IPS-18a (cell line): ENCODE results near the gene POLG.

Source experiments
- H3K27ac ChIP-seq: one replicate; pipeline ENCODE4 v1.5.1; 2013; ENCODE audit warnings: low read length
- H3K27me3 ChIP-seq: one replicate; pipeline ENCODE4 v1.6.1; 2013; ENCODE audit warnings: mild to moderate bottlenecking, low read length; ENCODE audit not compliant: control insufficient read depth, insufficient read depth
- H3K36me3 ChIP-seq: one replicate; pipeline ENCODE4 v1.6.1; 2013; ENCODE audit warnings: low read depth, low read length; ENCODE audit not compliant: control insufficient read depth
- H3K4me1 ChIP-seq: one replicate; pipeline ENCODE4 v1.6.1; 2013; ENCODE audit warnings: low read depth, low read length; ENCODE audit not compliant: control insufficient read depth
- H3K4me3 ChIP-seq: one replicate; pipeline ENCODE4 v1.5.1; 2013; ENCODE audit warnings: low read length
- H3K9ac ChIP-seq: one replicate; pipeline ENCODE4 v1.6.1; 2013; ENCODE audit warnings: mild to moderate bottlenecking, low read length, moderate library complexity
- H3K9me3 ChIP-seq: one replicate; pipeline ENCODE4 v1.6.1; 2013; ENCODE audit warnings: low read depth, low read length; ENCODE audit not compliant: control insufficient read depth

Gene POLG

GRCh38 chr15:89341316-89342005, 6.8 kb upstream of the POLG start:
- Histone ChIP-seq H3K36me3 (no peaks in the 10 kb centered on the region), H3K4me1 (no peaks in the 10 kb centered on the region), H3K9ac (no peak overlapping the region), H3K9me3 (no peaks in the 10 kb centered on the region), H3K27ac (no peak overlapping the region), H3K27me3 (peaks cover 4% of the 10 kb centered on the region), H3K4me3 (no peak overlapping the region)

- Histone ChIP-seq H3K9me3 (no peaks in the 10 kb centered on the region), H3K9ac (no peak overlapping the region), H3K4me3 (no peak overlapping the region), H3K4me1 (no peaks in the 10 kb centered on the region), H3K27me3 (peaks cover 13% of the 10 kb centered on the region), H3K27ac (no peak overlapping the region), H3K36me3 (no peaks in the 10 kb centered on the region)
Observed at GRCh38 chr15:89340573-89340972, 5.9 kb upstream of the POLG start.

GRCh38 chr15:89338036-89338435, 3.4 kb upstream of the POLG start:
- no peaks in the 10 kb centered on the region for H3K9me3 ChIP-seq

GRCh38 chr15:89335298-89336041, 846 bp upstream of the POLG start:
- H3K9me3 ChIP-seq, result no peaks in the 10 kb centered on the region
- peaks cover 8% of the 10 kb centered on the region for H3K4me1 ChIP-seq
- H3K36me3 ChIP-seq, result peaks cover 22% of the 10 kb centered on the region
- H3K9ac ChIP-seq, result peak overlapping the region; percentile 26
- H3K27ac ChIP-seq, result no peak overlapping the region
- peaks cover 16% of the 10 kb centered on the region for H3K27me3 ChIP-seq
- peak overlapping the region; percentile 68 for H3K4me3 ChIP-seq

More at GRCh38 chr15:89338036-89338435, 3.4 kb upstream of the POLG start:
- H3K36me3 ChIP-seq, result no peaks in the 10 kb centered on the region
- no peak overlapping the region for H3K9ac ChIP-seq
- peaks cover 16% of the 10 kb centered on the region for H3K27me3 ChIP-seq
- peaks cover 3% of the 10 kb centered on the region for H3K4me1 ChIP-seq
- H3K27ac ChIP-seq, result no peak overlapping the region
- H3K4me3 ChIP-seq, result no peak overlapping the region

- H3K4me1 ChIP-seq, result peaks cover 8% of the 10 kb centered on the region
- H3K9ac ChIP-seq, result peak overlapping the region; percentile 72
- peaks cover 16% of the 10 kb centered on the region for H3K27me3 ChIP-seq
- no peaks in the 10 kb centered on the region for H3K9me3 ChIP-seq
- no peak overlapping the region for H3K27ac ChIP-seq
- peak overlapping the region; percentile 68 for H3K4me3 ChIP-seq
- peaks cover 37% of the 10 kb centered on the region for H3K36me3 ChIP-seq
Observed at GRCh38 chr15:89333959-89334509, 590 bp downstream of the POLG start.

GRCh38 chr15:89333011-89333860, 1.4 kb downstream of the POLG start:
- no peak overlapping the region for H3K27ac ChIP-seq
- peak overlapping the region; percentile 68 for H3K4me3 ChIP-seq
- H3K27me3 ChIP-seq, result peaks cover 16% of the 10 kb centered on the region
- peak overlapping the region; percentile 72 for H3K9ac ChIP-seq
- H3K4me1 ChIP-seq, result peaks cover 8% of the 10 kb centered on the region
- H3K36me3 ChIP-seq, result peaks cover 45% of the 10 kb centered on the region
- no peaks in the 10 kb centered on the region for H3K9me3 ChIP-seq

GRCh38 chr15:89332446-89332845, 2.2 kb downstream of the POLG start:
- Histone ChIP-seq H3K27me3 (peaks cover 16% of the 10 kb centered on the region), H3K36me3 (peaks cover 52% of the 10 kb centered on the region), H3K4me1 (peaks cover 8% of the 10 kb centered on the region), H3K27ac (no peak overlapping the region), H3K9ac (no peak overlapping the region), H3K9me3 (no peaks in the 10 kb centered on the region), H3K4me3 (no peak overlapping the region)

- H3K4me3 ChIP-seq, result no peak overlapping the region
- no peak overlapping the region for H3K9ac ChIP-seq
- peaks cover 8% of the 10 kb centered on the region for H3K4me1 ChIP-seq
- H3K27me3 ChIP-seq, result peaks cover 8% of the 10 kb centered on the region
- H3K36me3 ChIP-seq, result peaks cover 66% of the 10 kb centered on the region
- no peaks in the 10 kb centered on the region for H3K9me3 ChIP-seq
- no peak overlapping the region for H3K27ac ChIP-seq
Observed at GRCh38 chr15:89330881-89331595, 3.6 kb downstream of the POLG start.

- Histone ChIP-seq H3K4me1 (peaks cover 8% of the 10 kb centered on the region), H3K27me3 (no peaks in the 10 kb centered on the region), H3K9me3 (no peaks in the 10 kb centered on the region), H3K9ac (no peak overlapping the region), H3K4me3 (no peak overlapping the region), H3K36me3 (peaks cover 76% of the 10 kb centered on the region), H3K27ac (no peak overlapping the region)
Observed at GRCh38 chr15:89330119-89330518, 4.5 kb downstream of the POLG start.

GRCh38 chr15:89329329-89330084, 5.1 kb downstream of the POLG start:
- H3K36me3 ChIP-seq, result peaks cover 82% of the 10 kb centered on the region
- no peaks in the 10 kb centered on the region for H3K9me3 ChIP-seq
- H3K27me3 ChIP-seq, result no peaks in the 10 kb centered on the region
- H3K4me3 ChIP-seq, result no peak overlapping the region
- peaks cover 8% of the 10 kb centered on the region for H3K4me1 ChIP-seq
- no peak overlapping the region for H3K27ac ChIP-seq
- no peak overlapping the region for H3K9ac ChIP-seq
